Forelimb muscle (tissue), 1 donor: Measurements from ENCODE around the gene RIPK4. TPM values are rescaled to one million over a fixed set of nuclear protein-coding genes. Genes with fewer than 3 reads are reported as not detected.
A peak's percentile ranks its signal among the peaks of the same experiment; 100 is the strongest.

Experiments
- DNase-seq: peaks from one replicate; pipeline ENCODE4 v3.0.0-alpha.2; 2013; ENCODE audit warnings: low read depth
- polyA plus RNA-seq: library from polyadenylated mRNA; unstranded; fragments of 120-200 nt; gene quantifications from one replicate; pipeline ENCODE4 v1.2.1, GENCODE V29; 2013; ENCODE audit not compliant: insufficient read length

The RIPK4 gene
- 0.15 TPM for polyA plus RNA-seq

GRCh38 chr21:41766883-41767605 lies at the start of gene RIPK4:
Gene RIPK4 (minus strand): TSS chr21:41767052. CDS start chr21:41767041, 11 bp downstream.
- no peak for DNase-seq

GRCh38 chr21:41815652-41816582 lies 49.1 kb upstream of the RIPK4 start:
- no peak for DNase-seq

- DNase-seq = no peak
Observed at GRCh38 chr21:41813226-41813625, 46.4 kb upstream of the RIPK4 start.

- DNase-seq = no peak
Observed at GRCh38 chr21:41812679-41813078, 45.8 kb upstream of the RIPK4 start.

GRCh38 chr21:41810597-41810932 lies 43.7 kb upstream of the RIPK4 start:
- DNase-seq = no peak

GRCh38 chr21:41809891-41810596 lies 43.2 kb upstream of the RIPK4 start:
- DNase-seq = no peak

- DNase-seq = no peak
Observed at GRCh38 chr21:41808846-41809245, 42.0 kb upstream of the RIPK4 start.

- no peak for DNase-seq
Observed at GRCh38 chr21:41808094-41808493, 41.2 kb upstream of the RIPK4 start.

GRCh38 chr21:41806773-41807172 lies 39.9 kb upstream of the RIPK4 start:
- no peak for DNase-seq

- DNase-seq = no peak
Observed at GRCh38 chr21:41805643-41806042, 38.8 kb upstream of the RIPK4 start.

GRCh38 chr21:41805038-41805437 lies 38.2 kb upstream of the RIPK4 start:
- no peak for DNase-seq

GRCh38 chr21:41804381-41804780 lies 37.5 kb upstream of the RIPK4 start:
- DNase-seq = no peak

GRCh38 chr21:41803316-41803715 lies 36.5 kb upstream of the RIPK4 start:
- no peak for DNase-seq

GRCh38 chr21:41802684-41803083 lies 35.8 kb upstream of the RIPK4 start:
- peak; percentile 26 for DNase-seq

GRCh38 chr21:41802198-41802584 lies 35.3 kb upstream of the RIPK4 start:
- no peak for DNase-seq

GRCh38 chr21:41801321-41802197 lies 34.7 kb upstream of the RIPK4 start:
- no peak for DNase-seq

- no peak for DNase-seq
Observed at GRCh38 chr21:41800425-41801320, 33.8 kb upstream of the RIPK4 start.

- DNase-seq = no peak
Observed at GRCh38 chr21:41799763-41800162, 32.9 kb upstream of the RIPK4 start.

- DNase-seq = no peak
Observed at GRCh38 chr21:41798326-41798725, 31.5 kb upstream of the RIPK4 start.

- DNase-seq = no peak
Observed at GRCh38 chr21:41796476-41797080, 29.7 kb upstream of the RIPK4 start.
